CD4-positive, CD25-positive, alpha-beta regulatory T cell (primary cell): Measurements from ENCODE around the gene IL21R. TPM values are rescaled to one million over a fixed set of nuclear protein-coding genes. Genes with fewer than 3 reads are reported as not detected.
"Not testable (repeated sequence)": the region's sequence is repeated elsewhere in the genome, so short reads cannot be mapped to it uniquely, and the experiment has no call there.

ENCODE experiments used
- ATAC-seq, 2 donors: fragments of 150-1000 bp; cut with Tn5 transposase; one replicate each; pipeline ENCODE4 v1.10.0; 2021; ENCODE audit warnings: low read depth in 2 of 2, moderate number of reproducible peaks in 2 of 2, moderate library complexity in 1 of 2
- DNase-seq, 3 donors: peaks; one replicate each; pipeline versions ENCODE4 v3.0.0 to v3.0.0-alpha.2; 2012 to 2022; ENCODE audit warnings: mixed read lengths in 1 of 3
- H3K27ac ChIP-seq: one replicate; pipeline ENCODE4 v1.7.0; 2013; ENCODE audit warnings: mild to moderate bottlenecking, low read length; ENCODE audit not compliant: insufficient read depth, poor library complexity, severe bottlenecking
- H3K27me3 ChIP-seq: one replicate; pipeline ENCODE4 v1.7.0; 2013; ENCODE audit warnings: low read length; ENCODE audit not compliant: control insufficient read depth, insufficient read depth
- H3K36me3 ChIP-seq: one replicate; pipeline ENCODE4 v1.7.0; 2013; ENCODE audit warnings: mild to moderate bottlenecking, low read length, moderate library complexity; ENCODE audit not compliant: control insufficient read depth, insufficient read depth
- H3K4me1 ChIP-seq: 2 replicates; pipeline ENCODE4 v1.7.0; 2013; ENCODE audit warnings: mild to moderate bottlenecking, low read length; ENCODE audit not compliant: insufficient read depth, control insufficient read depth, poor library complexity, severe bottlenecking
- H3K4me3 ChIP-seq: one replicate; pipeline ENCODE4 v1.7.0; 2013; ENCODE audit warnings: low read depth, mild to moderate bottlenecking, low read length, moderate library complexity
- H3K9me3 ChIP-seq, 2 experiments: 1 replicate in 1 of 2; 2 replicates in 1 of 2; pipeline ENCODE4 v1.7.0; 2013; ENCODE audit warnings: low read length in 2 of 2, mild to moderate bottlenecking in 1 of 2, moderate library complexity in 1 of 2; ENCODE audit not compliant: control insufficient read depth in 2 of 2
- H3K27ac Mint-ChIP-seq, 3 donors: one replicate each; pipeline ENCODE4 v1.8.0; 2020 to 2022; ENCODE audit warnings: mild to moderate bottlenecking in 3 of 3, mixed read lengths in 3 of 3, moderate library complexity in 2 of 3
- H3K27me3 Mint-ChIP-seq: one replicate; pipeline ENCODE4 v1.8.0; 2022; ENCODE audit warnings: mild to moderate bottlenecking, mixed read lengths
- H3K36me3 Mint-ChIP-seq: one replicate; pipeline ENCODE4 v1.8.0; 2020; ENCODE audit warnings: mixed read lengths
- H3K4me1 Mint-ChIP-seq, 4 donors: one replicate each; pipeline ENCODE4 v1.8.0; 2020 to 2022; ENCODE audit warnings: mixed read lengths in 4 of 4, mild to moderate bottlenecking in 1 of 4
- H3K4me3 Mint-ChIP-seq, 4 donors: one replicate each; pipeline ENCODE4 v1.8.0; 2020 to 2022; ENCODE audit warnings: mild to moderate bottlenecking in 4 of 4, mixed read lengths in 4 of 4, moderate library complexity in 3 of 4
- H3K9me3 Mint-ChIP-seq, 7 donors: one replicate each; pipeline ENCODE4 v1.8.0; 2020 to 2022; ENCODE audit warnings: mixed read lengths in 7 of 7, mild to moderate bottlenecking in 3 of 7, moderate library complexity in 2 of 7
- polyA plus RNA-seq, 4 donors: library from polyadenylated mRNA; unstranded; fragments of 300-500 nt; fragmentation: Illumina TruSeq; gene quantifications; one replicate each; pipeline ENCODE4 v1.2.3, GENCODE V29; 2021
- total RNA-seq: library from RNA; stranded (reverse); gene quantifications from one replicate; pipeline ENCODE4 v1.2.3, GENCODE V29; 2022

The IL21R gene
- total and polyA plus RNA-seq, 5 donors from 2014 or later = 34.3 to 63.1 (median 38.6) TPM

GRCh38 chr16:27429330-27429871 lies 27.4 kb downstream of the IL21R start:
- peak overlapping the region; percentile 24 for H3K27ac ChIP-seq
- H3K36me3 ChIP-seq = peaks cover 54% of the 10 kb centered on the region
- H3K4me3 Mint-ChIP-seq = no peak overlapping the region
- peaks cover 28% of the 10 kb centered on the region for H3K36me3 Mint-ChIP-seq
- DNase-seq = no peak
- H3K27me3 ChIP-seq = no peaks in the 10 kb centered on the region
- H3K9me3 ChIP-seq = no peaks in the 10 kb centered on the region
- no peaks in the 10 kb centered on the region for H3K9me3 Mint-ChIP-seq
- peak overlapping the region; percentile 31 to 91 (median 77) for H3K27ac Mint-ChIP-seq
- no peak overlapping the region for H3K4me3 ChIP-seq
- H3K4me1 Mint-ChIP-seq = peaks cover 13 to 73% (median 36%) of the 10 kb centered on the region in 4 donors
- no peak for ATAC-seq
- peaks cover 19% of the 10 kb centered on the region for H3K4me1 ChIP-seq
- no peaks in the 10 kb centered on the region for H3K27me3 Mint-ChIP-seq

- Histone ChIP-seq H3K4me3 (no peak overlapping the region), H3K36me3 (peaks cover 54% of the 10 kb centered on the region), H3K27me3 (no peaks in the 10 kb centered on the region), H3K9me3 (no peaks in the 10 kb centered on the region), H3K4me1 (peaks cover 19% of the 10 kb centered on the region), H3K27ac (peak overlapping the region; percentile 24)
- peak overlapping the region in 2 of 3 donors; percentile 82 to 86 for H3K27ac Mint-ChIP-seq
- H3K9me3 Mint-ChIP-seq = no peaks in the 10 kb centered on the region
- H3K36me3 Mint-ChIP-seq = peaks cover 28% of the 10 kb centered on the region
- H3K4me3 Mint-ChIP-seq = no peak overlapping the region
- no peak for ATAC-seq
- DNase-seq = no peak
- peaks cover 11 to 69% (median 31%) of the 10 kb centered on the region in 4 donors for H3K4me1 Mint-ChIP-seq
- H3K27me3 Mint-ChIP-seq = no peaks in the 10 kb centered on the region
Observed at GRCh38 chr16:27429981-27430441, 28.0 kb downstream of the IL21R start.

GRCh38 chr16:27430512-27430911 lies 28.5 kb downstream of the IL21R start:
- H3K27me3 ChIP-seq = no peaks in the 10 kb centered on the region
- peak overlapping the region; percentile 24 for H3K27ac ChIP-seq
- peaks cover 8 to 64% (median 28%) of the 10 kb centered on the region in 4 donors for H3K4me1 Mint-ChIP-seq
- H3K9me3 Mint-ChIP-seq = no peaks in the 10 kb centered on the region
- no peak overlapping the region for H3K4me3 Mint-ChIP-seq
- peaks cover 53% of the 10 kb centered on the region for H3K36me3 ChIP-seq
- peak overlapping the region; percentile 38 to 86 (median 82) for H3K27ac Mint-ChIP-seq
- H3K4me3 ChIP-seq = no peak overlapping the region
- H3K36me3 Mint-ChIP-seq = peaks cover 26% of the 10 kb centered on the region
- H3K27me3 Mint-ChIP-seq = no peaks in the 10 kb centered on the region
- H3K4me1 ChIP-seq = peaks cover 19% of the 10 kb centered on the region
- no peaks in the 10 kb centered on the region for H3K9me3 ChIP-seq
- ATAC-seq = no peak
- DNase-seq = no peak

- Histone ChIP-seq H3K27me3 (no peaks in the 10 kb centered on the region), H3K27ac (no peak overlapping the region), H3K9me3 (no peaks in the 10 kb centered on the region), H3K36me3 (peaks cover 56% of the 10 kb centered on the region), H3K4me3 (no peak overlapping the region), H3K4me1 (peaks cover 15% of the 10 kb centered on the region)
- H3K4me3 Mint-ChIP-seq = no peak overlapping the region
- peaks cover 27% of the 10 kb centered on the region for H3K36me3 Mint-ChIP-seq
- H3K27me3 Mint-ChIP-seq = no peaks in the 10 kb centered on the region
- no peaks in the 10 kb centered on the region for H3K9me3 Mint-ChIP-seq
- peaks cover 7 to 60% (median 24%) of the 10 kb centered on the region in 4 donors for H3K4me1 Mint-ChIP-seq
- H3K27ac Mint-ChIP-seq = peak overlapping the region; percentile 38 to 86 (median 82)
- DNase-seq = no peak
- no peak for ATAC-seq
Observed at GRCh38 chr16:27430923-27431484, 29.0 kb downstream of the IL21R start.

- Mint-ChIP-seq H3K27ac (peak overlapping the region; percentile 32 to 91 (median 62)), H3K4me3 (no peak overlapping the region), H3K36me3 (peaks cover 36% of the 10 kb centered on the region), H3K27me3 (no peaks in the 10 kb centered on the region), H3K9me3 (no peaks in the 10 kb centered on the region), H3K4me1 (peaks cover 0 to 50% (median 17%) of the 10 kb centered on the region in 4 donors)
- H3K4me3 ChIP-seq = no peak overlapping the region
- H3K27me3 ChIP-seq = no peaks in the 10 kb centered on the region
- ATAC-seq (peak in 1 of 2 donors; percentile 31), DNase-seq (no peak)
- H3K9me3 ChIP-seq = no peaks in the 10 kb centered on the region
- peaks cover 65% of the 10 kb centered on the region for H3K36me3 ChIP-seq
- no peak overlapping the region for H3K27ac ChIP-seq
- peaks cover 6% of the 10 kb centered on the region for H3K4me1 ChIP-seq
Observed at GRCh38 chr16:27431773-27432532, 30.0 kb downstream of the IL21R start.

GRCh38 chr16:27432558-27432957 lies 30.6 kb downstream of the IL21R start:
- DNase-seq (no peak), ATAC-seq (no peak)
- H3K4me1 Mint-ChIP-seq = peaks cover 0 to 44% (median 12%) of the 10 kb centered on the region in 4 donors
- Histone ChIP-seq H3K27me3 (no peaks in the 10 kb centered on the region), H3K4me3 (no peak overlapping the region), H3K36me3 (peaks cover 71% of the 10 kb centered on the region), H3K9me3 (no peaks in the 10 kb centered on the region), H3K27ac (peak overlapping the region; percentile 1), H3K4me1 (peaks cover 3% of the 10 kb centered on the region)
- peak overlapping the region; percentile 21 to 94 (median 91) for H3K27ac Mint-ChIP-seq
- no peaks in the 10 kb centered on the region for H3K9me3 Mint-ChIP-seq
- H3K27me3 Mint-ChIP-seq = no peaks in the 10 kb centered on the region
- H3K36me3 Mint-ChIP-seq = peaks cover 33% of the 10 kb centered on the region
- H3K4me3 Mint-ChIP-seq = no peak overlapping the region

- H3K4me3 ChIP-seq, H3K4me1 ChIP-seq, H3K27me3 ChIP-seq, H3K9me3 ChIP-seq, DNase-seq, H3K27me3 Mint-ChIP-seq, H3K4me3 Mint-ChIP-seq, ATAC-seq, H3K9me3 Mint-ChIP-seq: not testable (repeated sequence)
- H3K36me3 Mint-ChIP-seq = peaks cover 36% of the 10 kb centered on the region
- Histone ChIP-seq H3K27ac (peak overlapping the region; percentile 1), H3K36me3 (peaks cover 78% of the 10 kb centered on the region)
- H3K4me1 Mint-ChIP-seq = peaks cover 0 to 39% (median 9%) of the 10 kb centered on the region in 4 donors
- peak overlapping the region; percentile 87 to 94 (median 91) for H3K27ac Mint-ChIP-seq
Observed at GRCh38 chr16:27433191-27433590, 31.2 kb downstream of the IL21R start.
